Loucy (cell line): ENCODE data around the gene ARHGAP10.

ENCODE experiments used
- CTCF ChIP-seq: fragments of 200-600 bp; sonication (generic); conservative IDR thresholded peaks from 2 replicates; pipeline ENCODE4 v1.5.1; 2014; ENCODE audit warnings: mild to moderate bottlenecking, antibody characterized with exemption, low read length
- EZH2phosphoT487 ChIP-seq: fragments of 200-600 bp; IDR thresholded peaks from 2 replicates; pipeline ENCODE4 v1.6.1; 2018; ENCODE audit warnings: antibody characterized with exemption, mild to moderate bottlenecking, moderate library complexity, borderline replicate concordance

DNA sequence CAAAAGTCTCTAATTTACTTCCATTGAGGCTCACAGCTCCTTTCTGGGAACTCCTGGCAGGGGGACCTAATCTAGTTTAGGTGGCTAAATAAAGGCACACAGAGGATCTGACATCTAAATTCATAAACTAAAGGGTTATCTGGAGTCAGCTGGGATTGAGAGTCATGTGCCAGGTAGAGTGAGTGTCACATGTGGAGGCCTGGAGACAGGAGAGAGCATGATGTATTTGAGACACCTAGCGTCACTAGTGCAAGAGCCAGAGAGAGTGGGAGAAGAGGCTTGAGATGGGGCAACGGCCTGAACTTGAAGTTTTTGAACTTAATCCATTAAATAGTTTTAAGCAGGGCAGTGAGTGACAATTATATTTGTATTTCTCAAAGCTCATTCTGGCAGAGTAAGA lies 152.6 kb downstream of the ARHGAP10 start:
- no peak for TF ChIP-seq CTCF
- no peak for TF ChIP-seq EZH2phosphoT487
